GM21529 (cell line): Measurements from ENCODE around the gene MRGPRF.

Experiments
- ATAC-seq: cut with Tn5 transposase; IDR thresholded peaks from one replicate; pipeline ENCODE4 v1.9.1; 2021; ENCODE audit not compliant: unreplicated experiment

MRGPRF gene

DNA sequence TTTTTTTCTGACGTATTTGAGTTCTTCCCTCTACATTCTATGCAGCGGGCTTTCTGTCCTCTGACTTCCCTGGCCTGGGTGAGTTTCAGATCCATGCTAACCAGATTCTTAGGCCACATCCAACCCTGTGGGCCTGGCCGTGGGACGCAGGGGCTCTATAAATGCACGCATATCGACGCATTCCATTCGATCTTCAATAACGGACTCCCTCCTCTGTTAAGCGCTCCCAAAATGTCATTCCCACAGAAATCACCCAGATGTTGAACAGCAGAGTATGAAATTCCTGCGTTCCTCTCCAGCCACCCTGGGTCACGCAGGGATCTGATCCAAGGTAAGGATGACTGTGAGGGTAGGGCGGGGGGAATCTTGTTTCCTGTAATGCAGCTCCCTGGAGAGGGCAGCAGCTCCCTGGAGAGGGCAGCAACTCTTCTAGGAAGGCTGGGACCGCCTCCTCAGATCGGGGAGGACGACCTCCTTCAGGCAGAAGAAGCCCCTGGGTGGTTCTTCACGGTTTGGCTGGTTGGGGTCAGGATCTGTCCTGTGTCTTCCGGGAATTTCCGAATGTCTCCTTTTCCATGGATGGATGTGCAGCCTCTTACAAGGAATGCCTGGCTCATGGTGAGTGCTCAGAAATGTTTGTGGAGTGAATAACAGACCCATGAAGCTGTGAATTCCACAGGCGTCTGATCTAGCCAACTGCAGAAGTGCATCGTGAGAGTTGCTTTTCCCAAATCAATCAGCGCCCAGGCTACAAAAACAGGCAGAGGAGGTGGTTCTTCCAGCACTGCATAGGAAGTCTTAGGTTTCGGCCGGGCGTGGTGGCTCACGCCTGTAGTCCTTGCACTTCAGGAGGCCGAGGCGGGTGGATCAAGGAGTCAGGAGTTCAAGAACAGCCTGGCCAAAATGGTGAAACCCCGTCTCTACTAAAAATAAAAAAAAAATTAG lies 44.5 kb downstream of the MRGPRF start:
- ATAC-seq, result no peak

DNA sequence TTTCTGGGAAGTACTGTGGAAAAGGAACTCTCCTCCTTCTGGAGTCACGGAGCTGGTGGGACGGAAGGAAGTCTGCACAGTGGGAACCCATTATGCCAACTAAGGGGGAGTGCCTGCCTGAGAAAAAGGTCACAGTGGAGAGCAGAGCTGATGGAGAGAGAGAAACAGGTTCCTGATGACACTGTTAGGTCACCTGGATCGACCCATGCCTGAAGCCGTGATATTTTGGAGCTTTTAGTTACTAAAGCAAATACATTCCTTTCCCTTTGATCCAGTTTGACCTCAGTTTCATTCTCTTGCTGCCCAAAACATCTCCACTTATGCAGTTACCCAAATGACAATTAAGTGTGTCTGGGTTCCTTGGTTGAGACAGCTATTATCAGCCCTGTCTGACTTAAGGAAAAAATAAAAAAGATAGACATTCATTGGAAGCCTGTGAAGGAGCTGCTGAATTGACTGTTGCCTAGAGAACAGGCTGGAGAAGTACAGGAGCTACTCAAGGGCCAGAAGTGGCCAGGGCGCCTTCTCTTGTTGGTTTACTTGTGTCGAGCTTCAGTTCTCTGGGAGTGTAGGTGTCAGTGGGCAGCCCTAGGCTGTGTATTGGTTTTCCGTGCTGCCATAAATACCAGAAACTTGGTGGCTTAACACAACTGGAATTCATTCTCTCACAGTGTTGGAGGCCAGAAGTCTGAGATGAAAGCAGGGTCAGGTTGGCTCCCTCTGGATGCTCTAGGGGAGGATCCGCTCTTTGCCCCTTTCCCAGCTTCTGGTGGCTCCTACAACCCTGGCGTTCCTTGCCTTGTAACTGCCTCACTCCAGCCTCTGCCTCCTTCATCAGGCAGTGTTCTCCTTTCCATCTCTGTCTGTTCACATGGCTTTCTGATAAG lies 45.9 kb downstream of the MRGPRF start:
- ATAC-seq, result no peak

DNA sequence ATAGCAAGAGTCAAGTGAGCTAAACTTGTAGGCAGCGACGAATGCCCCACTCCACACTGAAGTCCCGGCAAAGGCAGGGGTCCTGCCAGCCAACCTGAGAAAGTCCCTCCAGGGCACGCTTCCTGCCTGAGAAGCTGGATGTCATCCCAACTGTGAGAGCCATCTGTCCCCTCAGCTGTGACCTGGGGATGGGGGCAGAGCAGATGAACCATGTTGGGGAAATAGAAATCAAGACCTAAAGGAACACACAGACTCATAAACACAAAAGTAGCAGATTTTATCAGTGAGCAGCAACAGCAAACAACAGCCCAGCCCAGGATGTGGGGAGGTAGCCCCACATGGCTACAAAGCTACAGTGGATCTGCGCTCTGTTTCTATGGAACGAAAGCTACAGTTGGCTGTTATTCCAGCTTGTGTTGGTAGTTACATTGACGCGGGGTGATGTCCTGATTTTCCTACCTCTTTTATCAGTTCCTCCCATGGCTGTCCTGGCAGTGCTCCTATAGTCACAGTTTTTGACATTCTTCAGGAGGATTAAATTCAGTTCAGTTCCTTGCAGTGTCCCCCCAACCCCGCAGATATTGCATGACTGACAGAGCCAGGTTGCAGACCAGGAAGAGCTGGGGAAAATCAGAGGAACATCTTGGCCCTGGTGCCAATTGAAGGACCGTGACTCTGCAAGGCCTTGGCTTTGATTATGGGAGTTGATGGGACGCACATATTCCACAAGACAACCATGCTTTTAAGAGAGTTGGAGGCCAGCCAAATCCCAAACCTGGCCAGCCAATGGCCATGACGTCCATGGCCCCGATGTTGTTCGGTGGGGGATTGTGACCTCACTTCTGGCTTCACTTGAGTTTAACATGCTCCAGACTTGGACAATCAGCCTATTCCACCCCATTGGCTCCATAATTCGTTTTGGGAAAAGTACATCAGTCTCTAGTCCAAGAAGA lies 46.9 kb downstream of the MRGPRF start:
- ATAC-seq, result no peak

DNA sequence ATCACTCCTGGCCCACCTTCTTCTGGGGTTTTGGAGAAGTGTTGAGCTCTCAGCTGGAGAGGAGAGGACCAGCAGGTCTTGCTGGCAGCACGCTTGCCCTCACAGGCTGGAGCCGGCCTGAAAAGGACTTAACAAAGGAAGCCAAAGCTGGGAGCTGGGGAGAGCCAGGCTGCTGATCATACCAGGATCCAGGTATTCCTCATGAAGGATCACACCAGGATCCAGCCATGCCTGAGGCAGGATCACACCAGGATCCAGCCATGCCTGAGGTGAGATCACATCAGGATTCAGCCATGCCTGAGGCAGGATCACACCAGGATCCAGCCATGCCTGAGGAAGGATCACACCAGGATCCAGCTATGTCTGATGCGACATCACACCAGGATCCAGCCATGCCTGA lies 49.3 kb downstream of the MRGPRF start:
- no peak for ATAC-seq

DNA sequence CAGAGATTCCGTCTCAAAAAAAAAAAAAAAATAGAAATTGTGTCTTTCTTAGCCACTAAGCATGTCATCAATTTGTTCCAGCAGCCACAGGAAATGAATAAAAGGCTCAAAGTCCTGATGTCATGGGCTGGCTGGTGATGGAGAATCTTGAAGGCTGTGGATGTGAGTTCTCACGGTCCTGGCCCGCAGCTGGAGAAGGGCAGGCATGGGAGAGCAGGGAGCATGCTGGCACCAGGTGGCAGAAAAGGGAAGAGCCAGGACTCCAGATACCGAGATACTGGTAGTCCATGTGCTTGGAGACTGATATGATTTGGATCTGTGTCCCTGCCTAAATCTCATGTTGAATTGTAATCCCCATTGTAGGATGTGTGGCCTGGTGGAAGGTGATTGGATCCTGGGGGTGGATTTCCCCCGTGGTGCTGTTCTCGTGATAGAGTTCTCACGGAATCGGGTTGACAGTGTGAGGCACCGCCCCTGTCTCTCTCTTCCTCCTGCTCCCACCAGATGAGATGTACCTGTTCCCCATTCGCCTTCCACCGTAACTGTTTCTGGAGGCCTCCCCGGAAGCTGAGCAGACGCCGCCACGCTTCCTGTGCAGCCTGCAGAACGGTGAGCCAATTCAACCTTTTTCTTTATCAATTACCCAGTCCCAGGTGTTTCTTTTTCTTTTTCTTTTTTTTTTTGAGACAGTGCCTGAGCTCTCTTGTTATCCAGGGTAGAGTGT lies 50.4 kb downstream of the MRGPRF start:
- no peak for ATAC-seq

DNA sequence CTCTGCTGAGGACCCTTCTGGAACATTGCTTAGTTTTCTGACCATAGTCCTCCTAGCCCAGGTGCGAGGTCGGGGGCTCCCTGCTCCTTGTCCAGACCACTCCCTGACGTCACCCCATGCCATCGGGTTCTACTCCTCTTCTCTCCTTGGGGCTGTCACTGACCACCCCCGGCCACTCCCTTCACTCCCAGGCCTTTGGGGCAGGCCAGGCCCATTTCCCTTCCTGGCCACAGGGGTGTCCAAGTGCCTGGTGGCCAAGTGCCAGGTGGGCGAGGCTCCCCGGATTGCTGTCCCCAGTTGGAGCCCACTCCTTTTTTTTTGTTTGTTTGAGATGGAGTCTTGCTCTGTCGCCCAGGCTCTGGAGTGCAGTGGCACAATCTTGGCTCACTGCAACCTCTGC lies 51.8 kb downstream of the MRGPRF start:
- no peak for ATAC-seq

DNA sequence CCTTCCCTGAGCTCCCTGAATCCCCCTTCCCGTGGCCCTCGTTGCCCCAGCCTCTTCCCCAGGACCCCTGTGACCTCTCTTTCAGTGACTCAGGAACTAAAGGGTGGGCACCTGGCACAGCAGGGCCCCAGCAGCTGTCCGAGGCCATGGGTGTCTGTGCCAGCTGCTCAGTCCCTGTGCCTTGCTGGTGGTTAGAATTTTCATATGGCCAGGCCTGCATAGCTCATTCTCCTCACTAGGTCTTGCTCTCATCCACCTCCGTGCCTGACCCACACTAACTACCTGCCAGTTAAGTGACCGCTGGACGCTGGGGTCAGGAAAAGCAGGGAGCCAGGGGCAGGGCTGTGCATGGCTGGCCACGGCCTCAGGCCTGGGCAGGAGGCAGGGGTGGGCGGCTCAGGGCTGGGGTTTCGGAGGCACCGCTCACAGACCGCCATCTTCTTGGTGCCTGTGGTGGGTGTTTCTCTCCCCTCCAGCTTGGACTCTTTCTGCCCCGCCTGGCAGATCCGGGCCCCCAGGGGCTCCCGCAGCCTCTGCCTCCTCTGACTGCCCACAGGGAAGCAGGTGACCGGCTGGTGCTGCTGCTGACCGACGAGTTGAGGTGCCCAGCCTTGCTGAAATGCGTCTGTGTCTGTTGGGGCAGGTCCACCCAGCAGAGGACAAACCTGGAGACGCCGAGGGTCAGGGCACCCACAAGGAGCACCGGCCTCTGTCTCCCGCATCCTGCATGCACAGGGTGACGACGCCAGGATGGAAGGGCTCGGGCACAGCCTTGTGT lies 52.6 kb downstream of the MRGPRF start:
- ATAC-seq, result no peak

DNA sequence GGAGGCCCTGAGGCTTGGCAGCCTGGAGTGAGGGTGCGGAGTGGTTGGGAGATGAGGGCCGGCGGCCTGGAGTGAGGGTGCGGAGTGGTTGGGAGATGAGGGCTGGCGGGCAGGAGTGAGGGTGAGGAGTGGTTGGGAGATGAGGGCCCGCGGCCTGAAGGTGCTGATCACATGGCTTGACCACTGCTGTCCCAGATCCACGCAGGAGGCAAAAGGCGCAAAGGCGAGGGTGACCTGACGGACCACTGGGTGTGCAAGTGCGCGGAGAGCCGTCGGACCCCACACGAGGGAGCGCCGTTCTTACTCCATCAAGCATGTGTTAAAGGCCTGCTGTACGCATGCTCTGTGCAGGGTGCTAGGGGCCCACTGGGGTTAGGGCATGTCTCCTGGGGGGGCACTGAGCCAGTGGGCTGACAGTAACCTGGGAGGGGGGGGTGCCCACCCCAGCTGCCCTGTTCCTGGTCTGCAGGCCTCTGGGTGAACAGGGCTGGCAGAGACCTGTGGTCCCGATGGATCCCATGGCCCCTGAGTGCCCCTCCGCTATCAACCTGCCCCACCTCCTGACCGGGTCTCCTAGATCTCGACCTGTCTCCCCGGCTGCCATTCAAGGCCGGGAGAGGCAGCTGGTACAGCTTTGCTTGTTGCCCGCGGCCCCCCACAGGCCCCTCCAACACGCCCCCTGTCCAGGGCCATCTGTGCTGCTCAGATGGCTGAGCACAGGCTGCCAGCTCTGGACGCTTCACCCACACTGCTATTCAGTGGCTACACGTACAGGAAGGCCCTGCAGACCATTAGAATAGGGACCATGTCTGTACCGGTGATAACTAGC lies 53.4 kb downstream of the MRGPRF start:
- no peak for ATAC-seq

DNA sequence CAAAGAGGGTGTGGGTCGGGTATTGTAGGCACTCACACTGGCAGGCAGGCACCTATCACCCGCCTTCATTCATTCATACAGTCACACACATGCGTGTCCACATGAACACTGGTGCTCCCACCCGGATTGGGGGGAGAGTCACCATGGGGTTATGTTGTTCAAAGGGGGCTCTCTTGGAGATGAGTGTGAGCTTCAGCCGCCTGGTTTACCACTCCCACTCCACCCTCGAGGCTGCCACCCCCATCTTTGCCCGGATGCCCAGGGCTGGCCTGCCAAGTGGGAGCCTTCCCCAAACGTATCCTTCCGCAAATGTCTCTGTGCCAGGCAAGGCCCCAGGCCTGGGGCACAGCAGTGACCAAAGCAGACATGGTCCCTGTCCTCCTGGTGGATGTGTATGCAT lies 54.8 kb downstream of the MRGPRF start:
- ATAC-seq, result no peak

DNA sequence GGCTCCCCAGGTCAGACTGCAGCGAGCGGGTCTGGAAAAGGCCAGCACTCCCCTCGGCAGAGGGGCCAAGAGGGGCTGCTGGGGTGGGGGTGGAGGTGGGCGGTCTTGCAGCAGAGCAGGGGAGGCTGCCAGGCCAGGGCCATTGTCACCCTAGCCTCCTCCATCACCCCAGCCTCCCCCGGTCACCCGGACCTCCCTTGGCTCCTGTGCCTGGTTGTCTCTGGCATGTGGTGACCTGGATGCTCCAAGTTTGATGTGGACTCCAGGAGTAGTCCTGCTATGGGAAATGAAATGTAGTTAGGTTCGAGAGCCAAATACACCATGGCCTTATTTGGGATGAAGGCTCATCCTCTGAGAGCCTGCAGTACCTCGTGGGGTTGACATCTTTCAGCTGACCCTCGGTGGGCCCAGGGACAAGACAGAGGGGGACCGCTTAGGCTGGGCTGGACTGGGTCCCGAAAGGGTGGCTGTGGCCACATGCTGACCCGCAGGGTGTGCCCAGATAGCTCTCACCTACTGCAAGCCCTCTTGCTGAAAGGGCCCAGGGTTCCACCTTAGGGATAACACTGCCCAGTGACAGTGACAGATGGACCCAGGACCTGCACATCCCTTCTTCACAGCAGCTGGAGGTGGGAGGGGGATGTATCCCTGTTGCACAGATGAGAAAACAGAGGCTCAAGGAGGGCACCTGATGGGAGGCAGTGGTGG lies 56.3 kb downstream of the MRGPRF start:
- no peak for ATAC-seq

DNA sequence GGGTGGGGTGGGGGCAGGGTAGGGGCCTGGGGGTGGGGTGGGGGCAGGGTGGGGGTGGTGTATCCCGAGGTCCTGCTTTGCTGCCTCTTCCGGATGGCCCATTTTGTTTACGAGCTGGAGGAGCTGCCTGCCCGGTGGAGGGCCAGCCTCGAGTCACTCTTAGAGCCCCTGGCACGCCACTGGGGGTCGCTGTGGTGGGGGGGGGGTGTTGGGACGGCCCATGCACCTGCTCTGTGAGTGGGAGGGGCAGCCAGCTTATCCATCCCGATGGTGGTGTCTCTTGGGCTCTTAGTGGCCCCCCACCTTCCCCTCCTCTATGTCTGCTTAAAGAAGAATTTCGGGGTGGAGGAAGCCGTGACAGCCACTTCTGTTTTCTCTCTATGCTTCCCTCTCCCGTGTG lies 56.9 kb downstream of the MRGPRF start:
- ATAC-seq, result no peak

DNA sequence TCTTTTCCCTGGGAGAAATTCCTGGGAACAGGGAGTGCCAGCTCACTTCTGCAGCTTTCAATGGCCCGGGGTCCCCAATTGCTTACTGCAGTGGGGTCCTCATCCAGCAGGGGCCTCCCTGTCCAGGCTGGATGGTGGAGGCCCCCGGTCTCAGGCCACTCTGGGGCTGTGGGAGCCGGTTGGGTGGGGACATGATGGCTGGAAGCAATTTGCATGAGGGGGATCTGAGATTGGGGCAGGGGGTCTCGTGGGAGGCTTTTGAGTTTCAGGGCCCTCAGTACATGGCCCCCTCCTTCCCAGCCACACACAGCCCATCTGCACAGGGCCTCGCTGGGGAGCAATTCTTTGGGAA lies 57.5 kb downstream of the MRGPRF start:
- no peak for ATAC-seq

DNA sequence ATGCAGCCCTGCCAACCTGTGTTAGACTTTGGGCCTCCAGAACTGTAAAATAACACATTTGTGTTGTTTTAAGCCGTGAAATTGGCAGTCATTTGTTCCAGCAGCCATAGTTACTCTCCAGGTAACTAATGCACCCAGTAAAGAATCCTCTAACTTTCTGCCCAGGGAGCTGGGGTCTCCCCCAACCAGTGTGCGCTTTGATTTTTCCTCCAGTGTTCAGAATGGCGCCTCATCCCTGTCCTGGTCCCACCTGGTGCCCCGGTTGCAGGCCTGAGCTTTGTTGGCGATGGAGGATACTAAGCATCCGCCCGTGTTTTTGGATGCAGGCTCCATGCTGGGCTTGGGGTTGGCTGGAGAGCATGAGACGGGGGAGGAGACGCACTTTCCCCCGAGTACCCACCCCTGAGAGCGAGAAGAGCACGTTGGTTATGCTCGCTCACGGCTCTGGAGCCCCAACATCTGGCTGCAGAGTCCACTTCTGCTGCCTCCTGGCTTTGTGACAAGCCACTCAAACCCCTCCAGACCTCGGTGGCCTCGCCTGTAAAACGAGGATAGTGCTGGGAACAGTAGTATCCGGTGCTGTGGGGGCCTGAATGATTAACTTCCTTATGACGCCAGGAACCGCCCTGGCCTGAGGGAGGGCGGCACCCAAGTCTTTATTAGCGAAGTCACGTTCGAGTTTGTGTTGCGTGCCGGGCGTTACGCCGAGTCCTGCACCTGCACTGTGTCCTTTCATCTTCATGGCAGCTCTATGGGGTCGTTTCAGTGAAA lies 58.0 kb downstream of the MRGPRF start:
- no peak for ATAC-seq
